NK-92 (cell line): ENCODE results near the gene PRKCE.

ENCODE experiments used
- DNase-seq: peaks from one replicate; lab custom pipeline; 2025; ENCODE audit not compliant: unreplicated experiment; lab: John Stamatoyannopoulos, UW

PRKCE gene

DNA sequence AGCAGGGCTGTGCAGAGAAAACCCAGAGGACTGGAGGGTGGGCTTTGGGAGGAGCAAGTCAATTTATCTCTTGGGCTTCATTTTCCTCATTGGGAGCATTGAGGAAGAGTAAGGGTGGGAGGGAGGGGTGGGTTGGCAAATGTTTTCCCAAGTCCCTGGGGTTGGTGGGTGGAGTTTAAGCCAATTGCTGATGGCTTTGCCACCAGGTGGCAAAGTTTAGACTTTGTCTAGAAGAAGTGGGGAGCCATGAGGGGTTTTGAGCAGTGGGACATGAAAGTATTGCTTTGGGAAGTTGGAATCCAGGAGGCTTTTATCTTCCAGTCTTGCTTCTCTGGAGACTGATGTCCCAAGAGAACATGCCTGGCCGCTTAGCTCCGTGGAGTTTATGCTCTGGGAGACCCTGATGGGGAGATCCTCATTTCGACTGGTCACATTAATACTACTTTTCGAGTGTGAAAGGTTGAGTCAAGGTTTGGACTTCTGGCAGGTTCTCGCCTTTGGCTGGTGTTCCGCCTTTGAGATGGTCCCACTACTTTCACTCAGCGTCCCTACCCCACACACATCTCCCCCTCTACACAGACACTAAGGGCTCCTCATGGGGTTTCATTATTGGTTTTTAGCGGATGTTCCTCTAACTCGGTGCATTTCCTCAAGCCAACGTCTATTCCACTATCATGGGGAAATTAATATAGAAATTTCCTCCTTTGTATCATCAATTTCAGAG, 126.7 kb downstream of the PRKCE start:
- DNase-seq: no peak

DNA sequence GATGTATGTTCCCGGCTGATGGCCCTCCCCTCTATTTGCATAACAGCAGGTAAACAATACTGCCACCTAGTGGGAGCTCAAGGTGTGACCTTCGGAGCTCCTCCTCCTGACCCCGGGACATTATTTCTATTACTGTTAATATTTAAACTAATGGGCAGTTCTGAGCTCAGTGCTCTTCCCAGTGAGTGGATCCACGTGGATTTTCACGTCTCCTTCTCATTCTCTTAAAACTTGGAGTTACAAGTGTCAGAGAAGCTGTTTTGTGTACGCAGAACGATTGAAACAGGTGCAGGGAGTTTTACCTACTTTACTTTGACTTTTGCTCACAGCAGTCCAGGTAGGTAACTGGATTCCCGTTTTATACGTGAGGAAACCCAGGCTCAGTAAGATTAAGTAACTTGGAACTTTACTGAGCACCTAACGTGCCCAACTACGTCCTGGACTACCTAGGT, 127.3 kb downstream of the PRKCE start:
- no peak for DNase-seq

DNA sequence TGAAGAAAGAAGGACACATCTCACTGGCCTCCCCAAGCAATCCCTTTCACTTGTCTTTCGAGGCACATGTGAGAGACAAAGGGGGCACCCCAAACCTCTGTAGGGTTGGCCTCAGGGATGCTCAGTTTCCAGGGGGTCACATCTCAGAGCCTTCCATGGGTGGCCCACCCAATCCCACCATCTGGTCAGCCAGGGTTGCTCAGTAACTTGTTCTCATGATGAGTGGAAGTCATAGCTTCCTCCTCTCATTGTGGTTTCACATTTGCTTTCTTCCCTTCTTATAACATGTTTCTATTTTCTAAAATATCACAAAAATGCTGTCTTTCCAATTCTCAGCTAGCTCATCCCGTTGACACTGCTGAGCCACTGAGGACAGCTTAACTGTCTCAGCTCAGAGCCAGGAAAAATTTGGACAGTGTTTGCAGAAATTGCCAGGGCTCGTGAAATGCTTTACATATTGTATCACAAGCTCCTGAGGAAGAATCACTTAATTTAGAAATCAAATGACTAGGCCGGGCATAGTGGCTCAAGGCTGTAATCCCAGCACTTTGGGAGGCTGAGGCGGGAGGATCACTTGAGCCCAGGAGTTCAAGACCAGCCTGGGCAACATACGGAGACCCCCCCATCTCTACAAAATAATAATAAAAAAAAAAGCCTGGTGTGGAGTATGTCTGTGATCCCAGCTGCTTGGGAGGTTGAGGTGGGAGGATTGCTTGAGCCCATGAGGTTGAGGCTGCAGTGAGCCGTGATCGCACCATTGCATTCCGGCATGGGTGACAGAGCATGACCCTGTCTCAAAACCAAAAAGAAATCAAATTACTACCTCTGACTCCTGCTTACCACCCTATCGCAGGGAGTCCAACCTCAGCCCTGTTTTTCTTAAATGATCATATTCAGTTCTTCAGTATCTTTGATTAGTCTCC, 129.3 kb downstream of the PRKCE start:
- no peak for DNase-seq

DNA sequence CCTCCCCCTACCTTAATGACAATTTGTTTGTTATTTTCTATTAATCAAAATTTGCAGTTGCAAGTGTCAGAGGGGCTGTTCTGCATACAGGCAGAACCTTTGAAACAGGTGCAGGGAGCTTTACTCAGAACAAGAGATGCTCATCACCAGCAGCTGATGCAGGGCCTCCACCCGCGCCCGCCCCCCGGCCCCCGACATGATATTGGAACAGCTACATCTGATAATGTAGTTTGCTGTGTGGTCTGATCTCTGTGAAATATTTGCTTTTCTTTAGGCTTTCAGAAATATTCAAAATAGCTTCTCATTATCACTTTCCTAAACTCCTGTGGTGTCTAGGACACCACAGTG, 130.0 kb downstream of the PRKCE start:
- no peak for DNase-seq

DNA sequence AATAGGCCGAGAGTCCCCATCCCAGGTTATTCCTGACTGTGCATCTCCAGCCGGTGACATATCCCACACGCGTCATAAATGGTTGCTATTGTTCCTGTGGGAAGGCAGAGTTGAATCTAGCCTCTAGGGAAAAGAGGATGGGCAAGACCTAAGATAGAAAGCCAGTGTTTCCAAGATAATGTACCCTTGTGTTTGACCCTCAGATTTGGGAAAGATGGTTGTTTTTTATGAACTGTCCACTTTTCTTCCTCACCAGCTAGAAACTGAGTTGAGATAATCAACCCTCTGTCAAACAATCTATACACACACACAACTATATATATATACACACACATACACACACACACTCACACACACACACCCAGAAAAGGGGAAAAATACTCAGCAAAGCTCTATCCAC, 131.0 kb downstream of the PRKCE start:
- no peak for DNase-seq

DNA sequence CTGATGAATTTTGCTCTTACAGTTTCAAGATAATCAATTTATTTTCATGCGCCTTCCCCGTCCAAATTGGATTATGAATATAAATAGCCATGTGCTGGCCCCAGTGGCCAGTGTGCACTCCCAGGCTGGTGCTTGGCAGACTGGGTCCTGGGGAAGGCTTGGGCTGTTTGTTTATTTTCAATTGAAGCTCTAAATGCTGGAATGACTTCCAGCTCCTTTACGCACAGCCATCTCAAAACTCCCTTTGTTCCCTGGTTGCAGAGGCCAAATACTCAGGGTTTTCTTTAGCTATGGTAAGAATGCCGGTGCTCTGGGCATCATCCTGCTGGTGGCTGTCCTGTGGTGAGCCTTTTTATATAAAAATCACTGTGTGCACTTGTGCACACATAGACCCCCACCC, 131.5 kb downstream of the PRKCE start:
- DNase-seq: no peak

DNA sequence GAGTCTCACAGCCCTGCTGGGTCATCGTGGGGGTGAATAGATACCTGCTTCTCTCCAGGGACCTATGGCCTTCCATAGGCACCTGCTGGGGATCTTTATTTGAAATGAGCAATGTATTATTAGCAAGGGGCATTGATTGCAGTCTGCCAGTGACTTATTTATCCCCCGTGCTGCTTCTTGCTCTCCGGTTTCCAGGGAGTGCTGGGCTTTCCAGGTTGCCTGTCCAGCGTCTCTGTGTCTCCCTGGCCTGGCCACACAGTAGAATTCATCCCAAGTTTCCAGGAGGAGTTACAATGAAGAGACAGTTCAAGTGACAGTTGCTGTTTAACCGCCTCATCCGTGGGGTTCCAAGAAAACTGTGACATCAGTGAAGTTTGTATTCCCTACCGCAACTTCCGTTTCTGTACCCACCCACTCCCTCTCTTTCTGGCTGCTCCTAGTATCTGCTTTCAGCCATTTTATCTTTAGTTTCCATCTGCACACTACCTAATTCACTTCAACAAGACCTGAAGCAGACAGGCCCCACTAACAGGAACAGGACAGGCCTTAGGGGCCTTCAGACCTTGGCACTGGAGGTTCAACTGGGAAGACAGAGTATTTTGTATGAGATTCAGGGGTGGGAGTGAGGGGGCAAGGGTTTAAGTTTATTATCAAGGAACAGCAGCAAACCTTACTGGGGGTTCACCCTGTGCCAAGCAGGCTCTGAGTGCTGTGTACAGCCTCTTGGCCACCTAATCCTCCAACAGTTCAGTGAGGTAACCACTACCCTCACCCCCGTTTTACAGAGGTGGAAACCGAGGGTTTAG, 134.8 kb downstream of the PRKCE start:
- no peak for DNase-seq

DNA sequence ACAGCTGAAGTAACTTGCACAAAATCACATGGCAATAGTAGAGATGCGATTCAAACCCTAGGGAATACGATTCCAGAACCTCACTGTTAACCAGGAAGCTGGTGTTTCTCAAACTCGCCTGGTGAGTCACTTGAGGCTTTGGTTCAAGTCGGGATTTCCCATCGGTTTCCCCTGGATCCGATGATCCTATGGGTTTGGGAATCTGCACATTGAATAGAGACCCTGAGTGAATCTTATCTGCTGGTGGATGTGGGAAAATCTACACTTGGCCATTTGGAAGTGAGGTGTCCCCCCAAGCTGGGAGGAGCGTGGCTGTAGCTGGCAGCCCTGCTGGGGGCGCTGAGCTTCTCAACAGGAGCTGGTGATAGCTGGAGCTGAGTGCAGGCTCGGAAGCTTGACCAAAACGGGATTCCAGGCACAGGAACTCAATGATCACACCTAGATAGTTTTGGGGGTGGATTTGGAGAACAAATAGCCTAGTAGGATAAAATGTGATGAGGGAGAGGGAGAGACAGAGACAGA, 135.4 kb downstream of the PRKCE start:
- DNase-seq: no peak

DNA sequence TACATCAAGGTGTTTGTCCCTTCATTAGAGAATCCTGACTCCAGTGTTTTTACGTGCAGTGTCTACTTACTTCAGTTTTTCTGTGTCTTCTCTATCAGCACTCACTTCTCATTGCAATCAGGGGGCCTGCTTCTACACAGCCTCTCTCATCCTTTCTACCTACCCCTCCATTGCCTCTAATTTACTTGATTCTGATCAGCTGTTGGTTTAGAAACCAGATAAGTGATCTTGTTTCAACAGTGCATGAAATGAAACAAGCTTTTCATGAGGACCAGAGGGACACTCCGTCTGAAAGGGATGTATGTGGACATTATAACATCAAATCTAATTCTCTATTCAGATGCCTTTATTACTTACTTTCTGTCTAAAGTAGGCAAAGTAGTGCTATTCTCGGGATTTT, 136.9 kb downstream of the PRKCE start:
- no peak for DNase-seq

DNA sequence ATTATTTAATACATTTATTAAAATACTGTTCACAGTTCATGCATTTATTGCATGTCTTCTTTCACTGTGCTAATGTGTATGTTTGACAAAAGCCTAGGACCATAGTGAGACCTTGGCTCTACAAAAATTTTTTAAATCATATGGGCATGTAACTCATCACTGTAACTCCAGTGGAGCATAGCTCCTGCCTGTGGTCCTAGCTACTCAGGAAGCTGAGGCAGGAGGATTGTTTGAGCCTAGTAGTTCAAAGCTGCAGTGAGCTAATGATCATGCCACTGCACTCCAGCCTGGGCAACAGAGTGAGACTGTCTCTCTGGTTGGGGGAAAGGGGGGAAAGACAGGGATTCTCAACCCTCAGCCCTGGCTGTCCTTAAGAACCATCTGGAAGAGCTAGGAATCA, 137.8 kb downstream of the PRKCE start:
- no peak for DNase-seq

DNA sequence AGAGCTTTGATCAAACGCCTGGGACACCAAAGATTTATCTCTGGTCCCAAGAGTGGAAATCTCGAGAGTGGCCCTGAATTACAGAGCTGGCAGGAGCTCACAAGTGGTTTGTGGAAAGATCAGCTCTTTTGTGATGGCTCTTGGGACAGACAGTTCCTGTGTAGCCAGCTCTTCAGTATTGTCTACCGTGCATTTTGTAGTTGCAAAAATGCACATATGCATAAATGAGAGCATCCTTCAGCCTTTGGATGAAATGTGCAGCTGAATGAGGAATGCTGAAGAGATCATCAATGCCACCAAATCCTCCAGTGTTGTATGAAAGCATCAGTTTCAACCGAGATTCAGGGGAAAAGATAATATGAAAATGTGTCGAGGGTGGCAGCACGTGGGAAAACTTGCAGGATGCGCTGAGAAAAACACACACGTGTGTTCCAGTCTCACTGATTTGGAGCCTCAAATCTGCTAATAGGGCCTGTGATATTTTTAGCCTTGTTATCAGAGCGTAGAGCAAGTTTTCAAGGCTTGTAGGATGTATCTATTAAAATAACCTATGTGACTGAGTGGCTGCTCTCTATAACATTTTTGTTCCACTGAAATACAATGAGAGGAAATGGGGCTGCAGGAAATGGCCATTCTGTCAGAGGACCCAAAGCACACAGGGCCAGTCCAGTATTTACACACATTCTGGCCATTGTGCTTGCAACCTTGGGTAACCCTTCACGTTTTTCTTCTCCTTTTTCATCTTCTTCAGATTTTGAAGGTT, 138.7 kb downstream of the PRKCE start:
- no peak for DNase-seq

DNA sequence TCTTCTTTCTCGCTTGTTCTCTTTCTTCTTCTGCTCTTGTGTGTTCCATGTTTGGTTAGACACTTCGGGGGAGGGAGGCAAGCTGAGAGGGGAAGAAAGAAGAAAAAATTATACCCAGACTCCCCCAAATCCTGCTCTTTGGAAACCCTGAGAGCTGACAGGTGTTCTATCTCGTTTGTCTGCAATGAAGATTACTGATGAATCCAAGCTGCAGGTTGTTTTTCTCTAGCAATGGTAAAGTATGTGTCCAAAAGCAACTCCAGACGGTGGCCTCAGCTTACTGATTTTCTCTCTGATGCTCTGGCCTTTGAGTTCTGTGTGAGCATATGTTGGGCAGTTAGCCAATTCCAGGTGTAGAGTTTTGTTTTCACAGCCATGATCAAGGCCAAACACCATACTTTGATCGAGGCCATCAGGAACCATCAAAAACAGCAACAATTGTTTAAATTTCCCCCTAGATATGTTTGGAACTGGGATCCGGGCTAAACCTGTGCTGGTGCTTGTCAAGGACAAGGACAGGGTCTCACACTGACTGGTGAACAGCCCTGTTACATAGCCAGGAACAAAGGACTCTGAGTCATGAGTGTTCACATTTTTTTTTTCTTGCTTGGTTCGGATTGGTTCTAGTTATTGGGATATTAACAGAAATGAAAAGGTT, 142.0 kb downstream of the PRKCE start:
- DNase-seq: no peak

DNA sequence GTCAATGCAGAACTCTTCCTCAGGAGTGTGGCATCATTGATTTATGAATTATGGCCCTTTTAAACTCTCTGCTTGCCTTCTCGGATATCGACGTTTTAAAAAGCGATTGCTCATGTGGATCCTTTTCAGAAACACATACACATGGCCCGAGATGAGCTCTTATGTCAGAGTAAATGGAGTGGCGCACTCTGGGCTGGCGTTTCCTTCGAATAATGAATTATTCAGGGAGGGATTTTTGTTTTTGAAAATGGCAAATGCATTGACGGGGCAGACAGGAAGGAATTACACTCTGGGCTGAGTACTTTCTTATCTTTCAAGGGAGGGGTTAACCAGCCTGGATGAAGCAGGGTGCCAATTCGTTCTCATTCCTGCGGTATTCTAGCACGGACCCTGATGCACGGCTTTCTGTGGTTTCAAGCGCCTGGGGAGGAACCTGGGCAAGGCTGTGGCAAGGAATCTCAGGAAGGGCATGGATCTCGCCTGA, 142.7 kb downstream of the PRKCE start:
- no peak for DNase-seq

DNA sequence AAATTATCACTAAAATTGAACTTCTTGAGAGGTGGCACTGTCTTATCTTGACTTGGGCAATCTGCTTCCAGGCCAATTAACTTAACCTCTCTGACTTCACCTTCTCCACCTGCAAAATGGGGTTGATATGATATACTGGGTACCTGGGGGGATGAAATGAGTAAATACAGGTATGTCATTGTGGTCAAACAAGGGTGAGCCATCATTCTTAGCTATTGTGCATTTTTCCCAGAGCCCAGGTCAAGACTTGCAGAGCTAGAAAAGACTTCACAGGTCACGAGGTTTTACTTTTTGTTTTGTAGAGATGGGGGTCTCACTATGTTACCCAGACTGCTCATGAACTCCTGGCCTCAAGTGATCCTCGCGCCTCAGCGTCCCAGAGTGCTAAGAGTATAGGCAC, 145.0 kb downstream of the PRKCE start:
- no peak for DNase-seq

DNA sequence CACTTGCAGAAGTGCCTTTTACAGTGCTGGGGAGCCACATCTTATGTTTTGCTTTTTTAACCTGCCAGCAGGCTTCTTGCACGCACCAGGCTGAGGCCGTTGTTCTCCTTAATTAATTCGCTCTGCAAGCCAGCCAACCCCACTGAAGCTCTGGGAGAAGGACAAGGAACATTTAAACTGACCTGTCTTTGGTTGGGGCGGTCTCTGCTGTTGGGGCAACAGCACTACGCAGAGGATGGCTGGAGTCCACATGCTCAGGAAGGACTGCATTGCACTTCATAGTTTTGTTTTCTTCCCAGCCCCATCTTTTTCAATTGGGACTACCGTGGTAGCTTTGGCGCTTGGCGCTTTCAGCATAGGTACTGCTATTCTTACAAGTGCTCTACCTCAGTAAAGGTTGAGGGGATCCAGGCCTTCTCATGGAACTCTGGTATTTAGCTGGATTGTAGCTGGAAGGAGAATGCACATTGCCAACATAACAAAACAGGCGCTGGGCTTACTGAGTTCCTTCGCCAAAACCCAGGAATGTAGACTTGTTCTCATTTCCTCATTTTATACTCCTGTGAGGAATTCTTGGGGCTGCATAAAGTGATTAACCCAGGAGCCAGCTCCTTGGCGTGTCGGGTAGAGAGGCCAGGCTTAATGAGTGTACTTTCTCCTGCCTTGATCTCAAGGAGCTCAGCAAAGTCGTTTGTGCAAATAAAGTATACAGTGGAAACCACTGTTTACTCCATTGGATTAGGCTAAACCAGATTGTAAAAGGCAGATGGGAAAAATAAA, 146.2 kb downstream of the PRKCE start:
- no peak for DNase-seq

DNA sequence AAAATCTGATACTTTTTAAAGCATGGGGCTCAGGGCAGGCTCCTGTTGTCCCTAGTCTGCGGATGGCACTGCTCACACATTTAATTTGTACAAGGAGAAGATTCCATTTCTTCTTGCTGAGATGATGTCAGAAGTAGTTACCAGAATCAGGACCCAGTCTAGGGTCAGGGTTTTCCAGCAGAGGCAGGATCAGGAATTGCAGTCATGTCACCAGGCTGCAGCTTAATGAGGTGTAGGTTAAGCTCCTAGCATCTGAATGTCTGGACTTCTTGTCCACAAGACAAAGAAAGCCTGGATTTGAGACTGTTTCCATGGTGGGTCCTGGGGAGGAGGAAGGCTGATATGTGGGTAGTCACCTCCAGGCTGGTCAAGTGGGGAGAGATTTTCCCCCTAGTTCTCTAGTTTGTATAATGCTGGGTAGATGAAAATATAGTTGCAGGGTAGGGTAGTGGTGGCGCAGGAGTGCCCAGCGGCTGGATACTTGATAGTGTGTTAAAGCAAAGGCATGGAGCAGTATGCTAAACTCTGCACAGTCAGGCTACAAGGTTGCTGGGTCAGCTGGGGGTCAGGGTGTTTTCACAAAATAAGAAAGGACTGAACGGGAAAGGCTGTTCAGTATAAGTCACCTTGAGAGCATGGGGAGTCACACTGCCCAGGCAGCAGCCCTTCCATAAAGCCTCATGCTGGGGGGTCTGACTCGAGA, 148.4 kb downstream of the PRKCE start:
- no peak for DNase-seq

DNA sequence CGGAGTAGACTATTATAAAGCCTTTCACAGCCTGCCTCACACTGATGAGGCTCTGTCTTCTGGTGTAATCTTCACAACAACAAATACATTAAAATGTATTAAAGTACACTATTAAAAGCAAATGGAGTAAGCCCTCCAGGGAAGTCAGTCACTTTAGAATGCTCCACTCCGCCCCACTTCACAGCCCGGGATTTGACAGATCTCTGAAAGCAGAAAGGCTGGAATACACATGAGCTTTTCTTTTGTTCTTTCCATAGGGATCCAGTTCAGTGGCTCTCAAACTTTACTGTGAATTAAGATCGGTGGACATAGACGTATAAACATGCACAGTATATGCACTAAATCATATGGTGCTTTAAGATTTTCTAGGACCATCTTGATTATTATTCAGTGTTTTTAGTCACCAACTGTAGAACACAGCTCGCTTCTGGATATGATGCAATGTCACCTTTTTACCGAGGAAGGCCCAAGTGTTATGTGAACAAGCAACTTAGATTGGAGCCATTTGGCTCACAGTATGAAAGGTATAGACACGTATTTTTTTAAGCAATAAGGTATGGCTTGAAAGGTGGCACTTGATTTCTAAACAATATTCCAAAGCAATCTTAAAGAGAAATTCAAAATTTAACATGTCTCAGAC, 151.1 kb downstream of the PRKCE start:
- DNase-seq: no peak
